Stomach smooth muscle (tissue), 2 donors: Measurements from ENCODE around the gene DCC.

Experiments
- H3K27ac ChIP-seq: one replicate; pipeline ENCODE4 v1.7.0; 2013; ENCODE audit warnings: mild to moderate bottlenecking, low read length, inconsistent platforms
- H3K27me3 ChIP-seq, 2 donors: one replicate each; pipeline ENCODE4 v1.7.0; 2013; ENCODE audit warnings: low read length in 2 of 2; ENCODE audit not compliant: insufficient read depth in 2 of 2, control insufficient read depth in 1 of 2
- H3K36me3 ChIP-seq, 2 donors: one replicate each; pipeline ENCODE4 v1.7.0; 2013; ENCODE audit warnings: low read length in 2 of 2; ENCODE audit not compliant: control insufficient read depth in 2 of 2, insufficient read depth in 2 of 2
- H3K4me1 ChIP-seq: one replicate; pipeline ENCODE4 v1.7.0; 2013; ENCODE audit warnings: low read length; ENCODE audit not compliant: control insufficient read depth, insufficient read depth
- H3K4me3 ChIP-seq, 2 donors: one replicate each; pipeline ENCODE4 v1.7.0; 2013; ENCODE audit warnings: low read length in 2 of 2
- H3K9ac ChIP-seq, 2 donors: one replicate each; pipeline ENCODE4 v1.7.0; 2013; ENCODE audit warnings: low read length in 2 of 2, mild to moderate bottlenecking in 1 of 2
- H3K9me3 ChIP-seq, 2 donors: one replicate each; pipeline ENCODE4 v1.7.0; 2013; ENCODE audit warnings: low read length in 2 of 2; ENCODE audit not compliant: control insufficient read depth in 2 of 2
- donor health status: healthy.
- donor health status: Pancreatic carcinoma.

The DCC gene

GRCh38 chr18:52537261-52537660 is 197.3 kb downstream of the DCC start:
- Histone ChIP-seq H3K36me3 (no peaks in the 10 kb centered on the region), H3K9ac (no peak overlapping the region), H3K27me3 (no peaks in the 10 kb centered on the region), H3K4me1 (no peaks in the 10 kb centered on the region), H3K27ac (no peak overlapping the region), H3K4me3 (no peak overlapping the region), H3K9me3 (no peaks in the 10 kb centered on the region)

- Histone ChIP-seq H3K9ac (no peak overlapping the region), H3K27me3 (no peaks in the 10 kb centered on the region), H3K27ac (no peak overlapping the region), H3K4me3 (no peak overlapping the region), H3K4me1 (no peaks in the 10 kb centered on the region), H3K36me3 (no peaks in the 10 kb centered on the region), H3K9me3 (no peaks in the 10 kb centered on the region)
These were observed 201.1 kb downstream of the DCC start for GRCh38 chr18:52541056-52541455.

- H3K9ac ChIP-seq: no peak overlapping the region
- no peaks in the 10 kb centered on the region for H3K9me3 ChIP-seq
- H3K27me3 ChIP-seq: no peaks in the 10 kb centered on the region
- H3K27ac ChIP-seq: no peak overlapping the region
- no peaks in the 10 kb centered on the region for H3K4me1 ChIP-seq
- no peak overlapping the region for H3K4me3 ChIP-seq
- H3K36me3 ChIP-seq: no peaks in the 10 kb centered on the region
These were observed 204.1 kb downstream of the DCC start for GRCh38 chr18:52544086-52544485.

GRCh38 chr18:52546686-52547346 is 206.8 kb downstream of the DCC start:
- H3K27me3 ChIP-seq: no peaks in the 10 kb centered on the region

GRCh38 chr18:52553441-52553840 is 213.4 kb downstream of the DCC start:
- Histone ChIP-seq H3K9me3 (no peaks in the 10 kb centered on the region), H3K36me3 (no peaks in the 10 kb centered on the region), H3K9ac (no peak overlapping the region), H3K27me3 (no peaks in the 10 kb centered on the region), H3K27ac (no peak overlapping the region), H3K4me1 (no peaks in the 10 kb centered on the region), H3K4me3 (no peak overlapping the region)

More at GRCh38 chr18:52546686-52547346, 206.8 kb downstream of the DCC start:
- Histone ChIP-seq H3K27ac (no peak overlapping the region), H3K36me3 (no peaks in the 10 kb centered on the region), H3K9ac (no peak overlapping the region), H3K9me3 (no peaks in the 10 kb centered on the region), H3K4me1 (no peaks in the 10 kb centered on the region), H3K4me3 (no peak overlapping the region)

- Histone ChIP-seq H3K36me3 (no peaks in the 10 kb centered on the region), H3K4me1 (no peaks in the 10 kb centered on the region), H3K4me3 (no peak overlapping the region), H3K27ac (no peak overlapping the region), H3K27me3 (no peaks in the 10 kb centered on the region), H3K9ac (no peak overlapping the region), H3K9me3 (no peaks in the 10 kb centered on the region)
These were observed 214.2 kb downstream of the DCC start for GRCh38 chr18:52554180-52554579.

GRCh38 chr18:52567360-52567759 is 227.4 kb downstream of the DCC start:
- no peak overlapping the region for H3K9ac ChIP-seq
- no peaks in the 10 kb centered on the region for H3K9me3 ChIP-seq
- no peak overlapping the region for H3K4me3 ChIP-seq

GRCh38 chr18:52569492-52569891 is 229.5 kb downstream of the DCC start:
- Histone ChIP-seq H3K4me1 (no peaks in the 10 kb centered on the region), H3K9me3 (no peaks in the 10 kb centered on the region)

More at GRCh38 chr18:52567360-52567759, 227.4 kb downstream of the DCC start:
- Histone ChIP-seq H3K36me3 (no peaks in the 10 kb centered on the region), H3K27ac (no peak overlapping the region), H3K27me3 (no peaks in the 10 kb centered on the region), H3K4me1 (no peaks in the 10 kb centered on the region)

GRCh38 chr18:52570975-52571374 is 231.0 kb downstream of the DCC start:
- Histone ChIP-seq H3K4me3 (no peak overlapping the region), H3K27me3 (no peaks in the 10 kb centered on the region), H3K4me1 (no peaks in the 10 kb centered on the region), H3K9me3 (no peaks in the 10 kb centered on the region), H3K9ac (no peak overlapping the region), H3K36me3 (no peaks in the 10 kb centered on the region), H3K27ac (no peak overlapping the region)

More at GRCh38 chr18:52569492-52569891, 229.5 kb downstream of the DCC start:
- Histone ChIP-seq H3K27me3 (no peaks in the 10 kb centered on the region), H3K9ac (no peak overlapping the region), H3K27ac (no peak overlapping the region), H3K4me3 (no peak overlapping the region), H3K36me3 (no peaks in the 10 kb centered on the region)

- Histone ChIP-seq H3K9ac (no peak overlapping the region), H3K36me3 (no peaks in the 10 kb centered on the region), H3K9me3 (no peaks in the 10 kb centered on the region), H3K4me1 (no peaks in the 10 kb centered on the region), H3K4me3 (no peak overlapping the region), H3K27ac (no peak overlapping the region), H3K27me3 (no peaks in the 10 kb centered on the region)
These were observed 232.3 kb downstream of the DCC start for GRCh38 chr18:52572036-52573000.

- no peak overlapping the region for H3K4me3 ChIP-seq
- no peaks in the 10 kb centered on the region for H3K27me3 ChIP-seq
- no peak overlapping the region for H3K27ac ChIP-seq
- no peaks in the 10 kb centered on the region for H3K4me1 ChIP-seq
- no peaks in the 10 kb centered on the region for H3K9me3 ChIP-seq
- no peak overlapping the region for H3K9ac ChIP-seq
- no peaks in the 10 kb centered on the region for H3K36me3 ChIP-seq
These were observed 237.8 kb downstream of the DCC start for GRCh38 chr18:52577795-52578194.
